ENCODE results near the gene VPS35L. TPM values are rescaled to one million over a fixed set of nuclear protein-coding genes. Genes with fewer than 3 reads are reported as not detected.

Gene VPS35L
- total and polyA plus RNA-seq, 10 of the 15 experiments (the other 5 are each of a cell fraction or from before 2014, with no cell fraction given): 14.9 to 44.1 (median 26.3) TPM

GRCh38 chr16:19555186-19555937, at the start of gene VPS35L (continued):
- TF ChIP-seq CBFB (IDR thresholded peaks at IDR 0.05; ENCODE audit: low read depth): peak; percentile 58; the same call in 1 of the 2 replicates
- TF ChIP-seq PRDM15 (CRISPR knock-in tag; IDR thresholded peaks at IDR 0.05): no peak
- peak; percentile 76 for TF ChIP-seq POLR2AphosphoS5 (IDR thresholded peaks at IDR 0.05; ENCODE audit: low read length)
- TF ChIP-seq PKNOX1 (IDR thresholded peaks at IDR 0.05): peak; percentile 73
- peak; percentile 72 for TF ChIP-seq RUNX3 (IDR thresholded peaks at IDR 0.05; ENCODE audit: low read length)
- peak; percentile 75; the same call in 1 of the 2 replicates for TF ChIP-seq MXI1 (IDR thresholded peaks at IDR 0.05; ENCODE audit: low read depth, low read length)
- TF ChIP-seq ZNF622 (IDR thresholded peaks at IDR 0.05): no peak
- no peak for TF ChIP-seq SUPT20H (IDR thresholded peaks at IDR 0.05; ENCODE audit: borderline replicate concordance, control insufficient read depth, low read depth, low read length)
- TF ChIP-seq CREM (IDR thresholded peaks at IDR 0.05; ENCODE audit: low read depth): peak; percentile 94
- no peak for TF ChIP-seq SKIL (IDR thresholded peaks at IDR 0.05; ENCODE audit: low read depth, poor library complexity, severe bottlenecking)
- TF ChIP-seq RAD21 (IDR thresholded peaks at IDR 0.05; ENCODE audit: insufficient read depth, low read depth, low read length): no peak
- TF ChIP-seq RELB (IDR thresholded peaks at IDR 0.05; ENCODE audit: low read depth): no peak
- peak; percentile 50; the same call in 1 of the 3 replicates for TF ChIP-seq POU2F2 (IDR thresholded peaks at IDR 0.05; ENCODE audit: borderline replicate concordance, low read depth, low read length)
- TF ChIP-seq NRF1 (conservative IDR thresholded peaks at IDR 0.05; ENCODE audit: low read depth, low read length): 0 out of 2 replicates have a peak, but pooled peaks have one; percentile 8
- TF ChIP-seq CHD2 (IDR thresholded peaks at IDR 0.05; ENCODE audit: borderline replicate concordance, low read depth, low read length): peak; percentile 86
- 0 out of 2 replicates have a peak, but pooled peaks have one; percentile 11 for TF ChIP-seq ZBTB40 (IDR thresholded peaks at IDR 0.05; ENCODE audit: borderline replicate concordance)
